SK-N-SH treated with all-trans-retinoic acid at 6 μM for 48 hours (cell line): ENCODE measurements around the gene AGPAT3.

Source experiments
- CREB5 ChIP-seq: fragments of 250-450 bp; sonication (Bioruptor Pico); IDR thresholded peaks from 2 replicates; pipeline ENCODE4 v1.5.1; 2020; ENCODE audit warnings: low read depth, mild to moderate bottlenecking, moderate library complexity
- ZC3H10 ChIP-seq: fragments of 250-450 bp; sonication (Bioruptor Pico); IDR thresholded peaks from 2 replicates; pipeline ENCODE4 v1.5.1; 2021; ENCODE audit warnings: mild to moderate bottlenecking, moderate library complexity
- ZFP30 ChIP-seq: fragments of 450-650 bp; formaldehyde crosslinking; IDR thresholded peaks from 2 replicates; pipeline ENCODE4 v1.5.0; 2022; ENCODE audit warnings: mild to moderate bottlenecking, moderate library complexity
- ZNF8 ChIP-seq: fragments of 450-650 bp; formaldehyde crosslinking; IDR thresholded peaks from 2 replicates; pipeline ENCODE4 v1.5.0; 2020; ENCODE audit warnings: mild to moderate bottlenecking, moderate library complexity

- no peak for TF ChIP-seq ZNF8
- TF ChIP-seq ZFP30, result no peak
- no peak for TF ChIP-seq ZC3H10 (CRISPR knock-in tag)
- TF ChIP-seq CREB5 (CRISPR knock-in tag), result no peak
Observed at GRCh38 chr21:43889069-43889468, 24.0 kb downstream of the AGPAT3 start.
